ENCODE results near the gene KIF19.

KIF19 gene

DNA sequence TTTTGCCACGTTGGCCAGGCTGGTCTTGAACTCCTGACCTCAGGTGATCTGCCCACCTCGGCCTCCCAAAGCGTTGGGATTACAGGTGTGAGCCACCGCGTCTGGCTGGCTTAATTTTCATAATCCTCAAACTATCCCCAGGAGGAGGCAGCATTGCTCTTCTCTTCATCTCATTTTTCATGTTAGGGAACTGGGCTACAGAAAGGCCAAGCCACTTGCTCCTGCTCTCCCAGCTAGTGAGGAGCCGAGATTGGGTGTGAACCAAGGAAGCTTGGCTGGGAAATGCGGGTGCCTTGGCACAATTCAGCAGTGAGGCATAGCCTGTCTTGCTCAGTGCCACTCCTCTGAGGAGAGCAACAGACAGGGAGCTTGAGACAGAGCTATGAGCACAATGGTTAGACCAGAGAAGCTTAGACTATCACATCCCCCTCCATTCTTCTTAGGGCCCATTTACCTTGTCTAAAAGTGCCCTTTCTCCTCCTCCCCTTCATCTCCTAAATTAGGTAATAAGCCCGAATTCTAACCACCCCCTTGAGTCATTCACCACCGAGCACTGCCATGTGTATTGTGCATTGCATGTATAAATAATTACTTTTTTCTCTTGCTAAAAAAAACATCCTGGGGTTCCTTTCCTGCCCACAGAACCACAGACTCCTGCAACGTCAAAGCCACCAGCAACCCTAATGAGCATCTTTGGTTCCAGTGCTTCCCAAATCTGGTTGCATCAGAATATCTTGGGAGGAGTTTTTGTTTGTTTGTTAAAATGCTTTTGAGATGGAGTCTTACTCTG, 20.0 kb upstream of the KIF19 start:
- no peaks in the 10 kb centered on the region for H3K9me3 ChIP-seq (replicated peaks; ENCODE audit: low read length)

DNA sequence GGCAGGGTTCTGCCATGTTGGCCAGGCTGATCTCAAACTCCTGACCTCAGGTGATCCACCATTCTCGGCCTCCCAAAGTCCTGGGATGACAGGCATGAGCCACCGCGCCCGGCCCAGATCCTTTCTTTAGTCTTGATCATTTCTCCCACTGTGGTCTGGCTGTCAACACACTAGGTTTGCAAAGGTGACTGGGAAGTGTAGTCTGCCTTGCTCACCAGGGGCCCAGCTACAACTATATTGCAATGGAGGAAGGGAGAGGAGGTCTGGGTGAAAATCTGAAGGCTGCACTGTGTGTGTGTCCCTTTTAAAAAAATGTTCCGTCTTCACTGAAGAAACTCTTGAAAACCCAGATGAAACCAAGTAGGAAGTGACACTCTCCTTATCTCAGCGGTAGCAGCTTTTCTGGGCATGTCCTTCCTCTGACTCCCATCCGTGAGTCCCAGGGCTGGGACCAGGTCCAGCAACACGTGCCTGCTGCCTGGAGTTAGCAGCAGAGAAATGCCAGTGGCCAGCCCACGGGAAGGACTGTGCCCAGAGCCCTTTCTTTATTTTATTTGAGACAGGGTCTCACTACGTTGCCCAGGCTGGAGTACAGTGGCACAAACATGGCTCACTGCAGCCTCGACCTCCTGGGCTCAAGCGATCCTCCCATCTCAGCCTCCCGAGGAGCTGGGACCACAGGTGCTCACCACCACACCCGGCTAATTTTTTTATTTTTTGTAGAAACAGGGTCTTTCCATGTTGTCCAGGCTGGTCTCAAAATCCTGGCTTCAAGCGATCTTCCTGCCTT, 17.8 kb upstream of the KIF19 start:
- no peak overlapping the region for H3K9ac ChIP-seq (ENCODE audit: low read depth, low read length)
- no peaks in the 10 kb centered on the region for H3K36me3 ChIP-seq (ENCODE audit: insufficient read depth, low read length)
- H3K9me3 ChIP-seq (replicated peaks; ENCODE audit: low read length), result peaks cover 3% of the 10 kb centered on the region
- H3K4me1 ChIP-seq (ENCODE audit: control insufficient read depth, insufficient read depth, low read length), result no peaks in the 10 kb centered on the region
- H3K27me3 ChIP-seq (ENCODE audit: control insufficient read depth, insufficient read depth, low read length), result no peaks in the 10 kb centered on the region
- no peak overlapping the region for H3K4me2 ChIP-seq (ENCODE audit: low read length)
- H3K4me3 ChIP-seq (ENCODE audit: low read length), result no peak overlapping the region

More for the DNA sequence above, 20.0 kb upstream of the KIF19 start:
- no peaks in the 10 kb centered on the region for H3K27me3 ChIP-seq (ENCODE audit: control insufficient read depth, insufficient read depth, low read length)
- no peaks in the 10 kb centered on the region for H3K36me3 ChIP-seq (ENCODE audit: insufficient read depth, low read length)
- H3K9ac ChIP-seq (ENCODE audit: low read depth, low read length), result no peak overlapping the region
- no peak overlapping the region for H3K4me3 ChIP-seq (ENCODE audit: low read length)
- no peak overlapping the region for H3K4me2 ChIP-seq (ENCODE audit: low read length)
- no peaks in the 10 kb centered on the region for H3K4me1 ChIP-seq (ENCODE audit: control insufficient read depth, insufficient read depth, low read length)

DNA sequence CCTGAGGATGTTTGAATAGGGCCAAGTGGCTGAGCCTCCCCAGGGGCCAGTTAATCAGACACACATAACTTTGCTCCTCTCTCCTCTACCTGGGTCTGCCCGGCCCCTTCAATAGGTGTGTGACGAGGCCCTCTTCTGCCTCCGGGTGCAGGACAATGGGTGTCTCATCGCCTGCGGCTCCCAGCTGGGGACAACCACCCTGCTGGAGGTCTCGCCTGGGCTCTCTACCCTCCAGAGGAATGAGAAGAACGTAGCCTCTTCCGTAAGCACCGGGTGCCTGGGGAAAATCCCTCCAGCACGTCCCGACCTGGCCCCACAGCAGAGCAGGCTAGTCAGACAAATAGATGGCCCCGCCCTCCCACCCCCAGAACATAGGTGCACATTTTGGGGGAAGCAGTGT, 16.1 kb upstream of the KIF19 start:
- H3K9ac ChIP-seq (ENCODE audit: low read depth, low read length), result no peak overlapping the region
- no peak overlapping the region for H3K4me3 ChIP-seq (ENCODE audit: low read length)
- H3K9me3 ChIP-seq (replicated peaks; ENCODE audit: low read length), result peaks cover 16% of the 10 kb centered on the region
- no peak overlapping the region for H3K4me2 ChIP-seq (ENCODE audit: low read length)
- no peaks in the 10 kb centered on the region for H3K36me3 ChIP-seq (ENCODE audit: insufficient read depth, low read length)
- H3K4me1 ChIP-seq (ENCODE audit: control insufficient read depth, insufficient read depth, low read length), result no peaks in the 10 kb centered on the region
- H3K27me3 ChIP-seq (ENCODE audit: control insufficient read depth, insufficient read depth, low read length), result no peaks in the 10 kb centered on the region

DNA sequence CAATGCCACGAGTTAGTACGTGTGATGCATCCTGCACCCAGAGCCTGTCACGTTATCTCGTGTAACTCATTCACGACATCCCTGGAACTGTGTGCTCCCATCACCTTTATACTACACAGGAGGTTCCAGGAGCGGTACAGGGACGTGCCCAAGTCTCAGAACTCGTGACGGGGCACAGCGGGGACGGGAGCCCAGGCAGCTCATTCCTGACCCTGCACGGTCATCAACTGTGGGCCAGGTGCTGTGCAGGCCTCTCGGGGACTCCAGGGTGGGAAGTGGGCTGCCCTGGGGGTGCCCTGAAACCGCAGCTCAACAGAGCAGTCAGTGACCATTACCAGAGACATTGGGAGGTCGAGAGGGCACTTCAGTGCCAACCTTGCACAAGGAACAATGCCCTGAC, 11.1 kb upstream of the KIF19 start:
- no peak overlapping the region for H3K9ac ChIP-seq (ENCODE audit: low read depth, low read length)
- H3K9me3 ChIP-seq (replicated peaks; ENCODE audit: low read length), result peaks cover 19% of the 10 kb centered on the region
- no peak overlapping the region for H3K4me2 ChIP-seq (ENCODE audit: low read length)

DNA sequence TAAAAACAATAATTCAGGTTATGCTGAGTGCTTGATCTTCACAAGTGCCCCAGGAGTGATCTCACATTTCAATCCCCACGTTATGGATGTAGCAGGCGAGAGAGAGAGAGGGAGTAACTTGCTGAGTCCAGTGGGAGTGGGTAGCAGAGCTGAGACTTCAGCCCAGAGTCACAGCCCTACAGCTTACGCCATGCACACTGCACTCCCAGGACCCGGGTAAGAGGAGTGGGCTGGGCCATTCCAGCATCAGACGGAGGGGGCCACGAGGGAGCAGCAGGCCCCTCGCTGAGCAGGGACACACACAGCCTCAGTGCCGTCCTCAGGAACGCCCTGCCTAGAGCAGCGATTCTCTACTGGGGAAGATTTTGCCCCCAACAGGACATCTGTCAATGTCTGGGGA, 9.8 kb upstream of the KIF19 start:
- H3K9ac ChIP-seq (ENCODE audit: low read depth, low read length), result no peak overlapping the region

More for the DNA sequence above, 11.1 kb upstream of the KIF19 start:
- Histone ChIP-seq H3K27me3 (ENCODE audit: control insufficient read depth, insufficient read depth, low read length) (no peaks in the 10 kb centered on the region), H3K4me3 (ENCODE audit: low read length) (no peak overlapping the region), H3K4me1 (ENCODE audit: control insufficient read depth, insufficient read depth, low read length) (no peaks in the 10 kb centered on the region), H3K36me3 (ENCODE audit: insufficient read depth, low read length) (no peaks in the 10 kb centered on the region)

DNA sequence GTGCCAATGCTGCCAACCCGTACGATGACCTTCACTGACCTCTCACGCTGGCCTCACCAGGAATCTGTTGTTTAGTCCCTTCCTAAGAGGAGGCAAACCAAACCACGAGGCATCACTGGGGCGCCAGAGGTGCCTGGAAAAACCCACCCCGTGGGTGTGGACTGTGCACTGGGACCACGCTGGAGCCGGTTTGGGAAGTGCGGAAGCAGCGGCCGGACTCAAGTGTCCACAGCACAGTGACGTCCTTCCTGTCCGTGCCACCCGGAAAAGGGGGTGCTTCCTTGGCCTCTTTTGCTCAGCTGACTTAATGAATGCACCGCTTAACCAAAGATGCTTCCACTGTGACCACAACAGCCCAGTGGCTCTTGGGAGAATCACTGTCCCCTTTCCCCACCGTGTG, 9.0 kb upstream of the KIF19 start:
- Histone ChIP-seq H3K9ac (ENCODE audit: low read depth, low read length) (no peak overlapping the region), H3K4me2 (ENCODE audit: low read length) (no peak overlapping the region), H3K27me3 (ENCODE audit: control insufficient read depth, insufficient read depth, low read length) (no peaks in the 10 kb centered on the region), H3K9me3 (replicated peaks; ENCODE audit: low read length) (peaks cover 19% of the 10 kb centered on the region), H3K4me3 (ENCODE audit: low read length) (no peak overlapping the region), H3K36me3 (ENCODE audit: insufficient read depth, low read length) (no peaks in the 10 kb centered on the region), H3K4me1 (ENCODE audit: control insufficient read depth, insufficient read depth, low read length) (no peaks in the 10 kb centered on the region)

More for the DNA sequence above, 9.8 kb upstream of the KIF19 start:
- Histone ChIP-seq H3K36me3 (ENCODE audit: insufficient read depth, low read length) (no peaks in the 10 kb centered on the region), H3K4me1 (ENCODE audit: control insufficient read depth, insufficient read depth, low read length) (no peaks in the 10 kb centered on the region), H3K4me3 (ENCODE audit: low read length) (no peak overlapping the region), H3K27me3 (ENCODE audit: control insufficient read depth, insufficient read depth, low read length) (no peaks in the 10 kb centered on the region), H3K4me2 (ENCODE audit: low read length) (no peak overlapping the region), H3K9me3 (replicated peaks; ENCODE audit: low read length) (peaks cover 19% of the 10 kb centered on the region)

DNA sequence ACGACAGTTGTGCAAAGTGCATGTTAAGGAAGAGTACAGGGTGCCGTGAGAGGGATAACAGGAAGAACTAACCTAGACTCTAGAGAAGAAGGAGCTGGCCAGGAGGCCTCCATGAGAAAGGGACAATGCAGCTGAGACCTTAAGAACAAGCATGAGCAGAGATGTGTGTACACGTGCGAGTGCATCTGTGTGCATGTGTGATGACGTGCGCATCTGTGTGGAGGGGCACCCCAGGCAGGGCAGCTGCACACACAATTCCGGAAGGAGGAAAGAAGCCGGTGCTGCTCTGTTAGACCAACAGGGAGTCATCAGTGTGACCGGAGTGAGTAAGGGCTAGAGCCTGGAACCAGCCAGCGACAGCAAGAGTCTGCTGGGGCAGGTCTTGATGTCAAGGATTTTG, 7.6 kb upstream of the KIF19 start:
- Histone ChIP-seq H3K36me3 (ENCODE audit: insufficient read depth, low read length) (no peaks in the 10 kb centered on the region), H3K9me3 (replicated peaks; ENCODE audit: low read length) (peaks cover 14% of the 10 kb centered on the region), H3K4me3 (ENCODE audit: low read length) (no peak overlapping the region), H3K27me3 (ENCODE audit: control insufficient read depth, insufficient read depth, low read length) (no peaks in the 10 kb centered on the region), H3K4me1 (ENCODE audit: control insufficient read depth, insufficient read depth, low read length) (no peaks in the 10 kb centered on the region), H3K4me2 (ENCODE audit: low read length) (no peak overlapping the region), H3K9ac (ENCODE audit: low read depth, low read length) (no peak overlapping the region)

DNA sequence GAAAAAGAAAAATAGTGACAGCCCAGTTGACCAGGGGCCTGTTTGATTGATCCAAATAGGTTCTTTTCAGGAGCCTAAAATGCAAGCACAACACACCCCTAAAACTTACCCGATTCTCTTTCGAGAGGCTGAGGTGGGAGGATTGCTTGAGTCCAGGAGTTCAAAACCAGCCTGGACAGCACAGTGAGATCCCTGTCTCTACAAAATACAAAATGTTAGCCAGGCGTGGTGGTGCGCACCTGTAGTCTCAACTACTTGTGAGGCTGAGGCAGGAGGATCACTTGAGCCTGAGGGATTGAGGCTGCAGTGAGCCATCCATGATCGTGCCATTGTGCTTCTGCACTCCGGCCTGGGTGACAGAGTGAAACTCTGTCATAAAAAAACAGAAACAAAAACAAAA, 1.5 kb upstream of the KIF19 start:
- H3K9me3 ChIP-seq (replicated peaks; ENCODE audit: low read length), result no peaks in the 10 kb centered on the region
- no peaks in the 10 kb centered on the region for H3K4me1 ChIP-seq (ENCODE audit: control insufficient read depth, insufficient read depth, low read length)
- H3K36me3 ChIP-seq (ENCODE audit: insufficient read depth, low read length), result no peaks in the 10 kb centered on the region
- no peak overlapping the region for H3K4me2 ChIP-seq (ENCODE audit: low read length)
- no peak overlapping the region for H3K4me3 ChIP-seq (ENCODE audit: low read length)
- H3K27me3 ChIP-seq (ENCODE audit: control insufficient read depth, insufficient read depth, low read length), result peaks cover 16% of the 10 kb centered on the region
- H3K9ac ChIP-seq (ENCODE audit: low read depth, low read length), result no peak overlapping the region

DNA sequence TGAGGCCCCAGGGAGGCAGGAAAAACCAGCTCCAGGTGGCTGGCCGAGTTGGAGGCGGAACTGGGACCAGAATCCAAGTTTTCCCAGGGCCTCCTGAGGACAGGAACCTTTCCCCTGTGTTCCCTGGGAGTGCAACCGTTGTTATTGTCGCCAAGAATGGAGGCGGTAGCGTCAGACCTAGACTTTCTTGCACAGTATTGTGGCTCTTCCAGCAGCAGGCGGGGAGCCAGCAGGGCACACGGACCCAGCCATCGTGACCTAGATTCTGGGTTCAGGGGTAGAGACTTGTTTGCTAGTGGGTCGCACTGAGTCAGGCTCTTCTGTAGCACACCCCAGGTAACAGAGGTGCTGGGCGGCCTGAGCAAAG, 667 bp upstream of the KIF19 start:
- no peaks in the 10 kb centered on the region for H3K4me1 ChIP-seq (ENCODE audit: control insufficient read depth, insufficient read depth, low read length)
- H3K36me3 ChIP-seq (ENCODE audit: insufficient read depth, low read length), result no peaks in the 10 kb centered on the region
- H3K9ac ChIP-seq (ENCODE audit: low read depth, low read length), result no peak overlapping the region
- peaks cover 16% of the 10 kb centered on the region for H3K27me3 ChIP-seq (ENCODE audit: control insufficient read depth, insufficient read depth, low read length)
- H3K9me3 ChIP-seq (replicated peaks; ENCODE audit: low read length), result no peaks in the 10 kb centered on the region
- no peak overlapping the region for H3K4me2 ChIP-seq (ENCODE audit: low read length)
- no peak overlapping the region for H3K4me3 ChIP-seq (ENCODE audit: low read length)

DNA sequence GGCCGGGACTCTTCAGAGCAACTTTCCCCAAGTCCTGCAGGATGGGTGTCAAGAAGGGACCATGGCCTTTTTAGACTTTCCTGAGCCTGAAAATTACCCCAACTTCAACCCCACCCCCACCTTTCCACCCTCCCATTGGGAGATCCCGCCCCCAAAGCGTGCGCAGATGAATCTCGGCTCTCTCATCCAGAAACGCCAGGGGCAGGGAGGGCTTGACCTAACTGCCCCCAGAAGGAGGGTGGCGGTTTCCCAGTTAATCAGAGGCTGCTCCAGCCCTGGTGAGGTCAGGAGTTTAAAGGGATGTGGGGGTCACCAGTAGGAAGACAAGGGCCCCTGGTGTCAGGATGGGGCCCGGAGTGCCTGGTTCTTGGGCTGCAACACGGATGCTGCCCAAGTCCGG, 480 bp downstream of the KIF19 start:
- no peaks in the 10 kb centered on the region for H3K4me1 ChIP-seq (ENCODE audit: control insufficient read depth, insufficient read depth, low read length)
- H3K27me3 ChIP-seq (ENCODE audit: control insufficient read depth, insufficient read depth, low read length), result peaks cover 16% of the 10 kb centered on the region
- H3K9ac ChIP-seq (ENCODE audit: low read depth, low read length), result no peak overlapping the region
- H3K4me2 ChIP-seq (ENCODE audit: low read length), result peak overlapping the region; percentile 29
- no peaks in the 10 kb centered on the region for H3K36me3 ChIP-seq (ENCODE audit: insufficient read depth, low read length)
- H3K9me3 ChIP-seq (replicated peaks; ENCODE audit: low read length), result no peaks in the 10 kb centered on the region
- no peak overlapping the region for H3K4me3 ChIP-seq (ENCODE audit: low read length)

DNA sequence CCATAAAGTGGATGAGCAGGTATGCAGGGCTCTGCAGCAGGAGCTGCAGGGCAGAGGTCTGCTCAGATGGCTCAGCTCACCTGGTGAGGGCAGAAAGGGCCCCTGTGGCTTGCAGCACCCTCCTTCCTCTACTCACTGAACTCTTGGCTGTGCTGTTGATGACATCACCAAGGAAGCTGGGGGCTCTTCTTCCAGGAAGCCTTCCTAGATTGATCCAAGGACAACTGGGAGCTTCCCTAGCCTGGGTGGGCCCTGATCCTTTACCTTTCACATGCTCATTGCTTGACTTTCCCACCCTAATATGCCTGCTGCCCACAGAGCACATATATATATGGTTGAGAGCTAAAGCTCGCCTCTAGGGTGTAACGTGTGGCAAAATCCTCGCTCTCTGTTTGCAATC, 2.5 kb downstream of the KIF19 start:
- no peaks in the 10 kb centered on the region for H3K36me3 ChIP-seq (ENCODE audit: insufficient read depth, low read length)
- H3K9ac ChIP-seq (ENCODE audit: low read depth, low read length), result no peak overlapping the region
- H3K27me3 ChIP-seq (ENCODE audit: control insufficient read depth, insufficient read depth, low read length), result peaks cover 16% of the 10 kb centered on the region
- H3K4me2 ChIP-seq (ENCODE audit: low read length), result no peak overlapping the region
- no peak overlapping the region for H3K4me3 ChIP-seq (ENCODE audit: low read length)
- H3K9me3 ChIP-seq (replicated peaks; ENCODE audit: low read length), result no peaks in the 10 kb centered on the region
- no peaks in the 10 kb centered on the region for H3K4me1 ChIP-seq (ENCODE audit: control insufficient read depth, insufficient read depth, low read length)

DNA sequence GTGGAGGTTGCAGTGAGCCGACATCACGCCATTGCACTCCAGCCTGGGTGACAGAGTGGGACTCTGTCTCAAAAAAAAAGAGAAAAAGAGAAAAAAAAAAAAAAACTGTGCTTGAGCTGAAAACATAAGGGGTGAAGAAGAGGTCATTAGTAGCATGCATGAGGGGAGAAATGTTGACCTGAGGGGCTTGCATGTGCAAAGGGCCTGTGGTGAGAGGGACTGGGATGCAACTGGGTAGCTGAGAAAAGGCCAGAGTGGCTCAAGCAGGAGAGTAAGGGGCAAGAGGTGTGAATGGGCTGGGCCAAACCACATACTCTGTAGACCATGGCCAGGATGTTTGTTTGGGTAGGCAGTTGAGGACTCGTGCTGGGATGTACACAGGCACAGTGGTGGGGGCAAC, 3.4 kb downstream of the KIF19 start:
- Histone ChIP-seq H3K36me3 (ENCODE audit: insufficient read depth, low read length) (no peaks in the 10 kb centered on the region), H3K4me2 (ENCODE audit: low read length) (no peak overlapping the region), H3K9ac (ENCODE audit: low read depth, low read length) (no peak overlapping the region), H3K27me3 (ENCODE audit: control insufficient read depth, insufficient read depth, low read length) (peaks cover 16% of the 10 kb centered on the region), H3K4me3 (ENCODE audit: low read length) (no peak overlapping the region), H3K9me3 (replicated peaks; ENCODE audit: low read length) (no peaks in the 10 kb centered on the region), H3K4me1 (ENCODE audit: control insufficient read depth, insufficient read depth, low read length) (no peaks in the 10 kb centered on the region)

All from skeletal muscle satellite cell (primary cell).